ENCODE results near the gene ECHS1. TPM values are rescaled to one million over a fixed set of nuclear protein-coding genes. Genes with fewer than 3 reads are reported as not detected.

The ECHS1 gene
- polyA plus RNA-seq, 3 donors, result 34.6 to 102 (median 85.1) TPM

DNA sequence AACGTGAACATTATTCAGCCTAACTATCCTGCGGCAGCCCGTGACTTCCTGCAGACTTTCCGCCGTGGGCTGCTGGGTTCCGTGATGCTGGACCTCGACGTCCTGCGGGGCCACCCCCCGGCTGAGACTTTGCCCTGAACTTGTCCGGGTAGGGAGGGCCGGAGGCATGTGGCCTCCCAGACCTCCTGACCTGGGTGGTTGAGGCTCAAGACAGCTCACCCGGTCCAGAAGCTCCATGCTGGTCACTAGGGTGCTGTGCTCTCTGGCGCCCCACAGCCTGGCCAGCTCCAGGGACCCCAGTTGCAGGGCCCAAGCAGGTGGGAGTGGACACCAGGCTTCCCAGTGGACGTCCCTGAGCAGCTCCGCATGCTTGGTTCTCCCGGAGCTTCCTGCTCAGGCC is 46.9 kb upstream of the ECHS1 start:
- Mint-ChIP-seq H3K4me3 (no peak overlapping the region), H3K9me3 (peaks cover 2 to 16% (median 10%) of the 10 kb centered on the region in 7 donors), H3K4me1 (no peaks in the 10 kb centered on the region), H3K27ac (peak overlapping the region in 1 of 7 donors; percentile 62), H3K27me3 (ENCODE audit: low read depth in 3 of 3) (peaks cover 20 to 28% (median 26%) of the 10 kb centered on the region in 3 donors), H3K36me3 (peaks cover 15 to 40% of the 10 kb centered on the region in 2 donors)
- no peak overlapping the region for H3K27ac ChIP-seq (ENCODE audit: low read depth in 1 of 2, low read length in 2 of 2)
- no peaks in the 10 kb centered on the region for H3K79me2 ChIP-seq (ENCODE audit: insufficient read depth, low read length)
- H3K9ac ChIP-seq (ENCODE audit: insufficient read depth, low read length, poor library complexity, severe bottlenecking), result no peak overlapping the region
- intact Hi-C loops (cut with micrococcal nuclease), result loop anchor here in 1 of 2 donors (5.0 kb wide), 1 partner anchor 147 kb away; the partner anchor contains the start of gene SYCE1
- peaks cover 9% of the 10 kb centered on the region for H4K20me1 ChIP-seq (ENCODE audit: insufficient read depth, low read length)
- H3K36me3 ChIP-seq (replicated peaks in 1 of 2; ENCODE audit: control insufficient read depth in 1 of 2, insufficient read depth in 2 of 2, low read length in 2 of 2), result peaks cover 6 to 22% of the 10 kb centered on the region in 2 donors
- H3K4me2 ChIP-seq (replicated peaks; ENCODE audit: extremely low read depth, low read length, poor library complexity, severe bottlenecking), result no peak overlapping the region
- 98% methylated on average over 17 of the region's 17 CpGs for WGBS (ENCODE audit: insufficient coverage)
- DNase-seq, result peak in 1 of 3 donors; percentile 2
- TF ChIP-seq, protein P1, sequence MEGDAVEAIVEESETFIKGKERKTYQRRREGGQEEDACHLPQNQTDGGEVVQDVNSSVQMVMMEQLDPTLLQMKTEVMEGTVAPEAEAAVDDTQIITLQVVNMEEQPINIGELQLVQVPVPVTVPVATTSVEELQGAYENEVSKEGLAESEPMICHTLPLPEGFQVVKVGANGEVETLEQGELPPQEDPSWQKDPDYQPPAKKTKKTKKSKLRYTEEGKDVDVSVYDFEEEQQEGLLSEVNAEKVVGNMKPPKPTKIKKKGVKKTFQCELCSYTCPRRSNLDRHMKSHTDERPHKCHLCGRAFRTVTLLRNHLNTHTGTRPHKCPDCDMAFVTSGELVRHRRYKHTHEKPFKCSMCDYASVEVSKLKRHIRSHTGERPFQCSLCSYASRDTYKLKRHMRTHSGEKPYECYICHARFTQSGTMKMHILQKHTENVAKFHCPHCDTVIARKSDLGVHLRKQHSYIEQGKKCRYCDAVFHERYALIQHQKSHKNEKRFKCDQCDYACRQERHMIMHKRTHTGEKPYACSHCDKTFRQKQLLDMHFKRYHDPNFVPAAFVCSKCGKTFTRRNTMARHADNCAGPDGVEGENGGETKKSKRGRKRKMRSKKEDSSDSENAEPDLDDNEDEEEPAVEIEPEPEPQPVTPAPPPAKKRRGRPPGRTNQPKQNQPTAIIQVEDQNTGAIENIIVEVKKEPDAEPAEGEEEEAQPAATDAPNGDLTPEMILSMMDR (IDR thresholded peaks at IDR 0.05), result no peak
- no peak overlapping the region for H3K4me3 ChIP-seq (replicated peaks in 1 of 3; ENCODE audit: low read depth in 2 of 3, low read length in 3 of 3)
- H3K9me3 ChIP-seq (replicated peaks in 1 of 2; ENCODE audit: control insufficient read depth in 1 of 2, insufficient read depth in 1 of 2, low read length in 2 of 2), result peaks cover 0 to 4% of the 10 kb centered on the region in 2 donors
- H3K4me1 ChIP-seq (ENCODE audit: control insufficient read depth in 1 of 2, insufficient read depth in 2 of 2, low read length in 2 of 2), result peaks cover 0 to 4% of the 10 kb centered on the region in 2 donors
- no peak overlapping the region for H2AFZ ChIP-seq (ENCODE audit: insufficient read depth, low read depth, low read length, poor library complexity, severe bottlenecking)
- H3K27me3 ChIP-seq (ENCODE audit: control insufficient read depth in 2 of 2, insufficient read depth in 2 of 2, low read length in 2 of 2), result peaks cover 0 to 22% of the 10 kb centered on the region in 2 donors

DNA sequence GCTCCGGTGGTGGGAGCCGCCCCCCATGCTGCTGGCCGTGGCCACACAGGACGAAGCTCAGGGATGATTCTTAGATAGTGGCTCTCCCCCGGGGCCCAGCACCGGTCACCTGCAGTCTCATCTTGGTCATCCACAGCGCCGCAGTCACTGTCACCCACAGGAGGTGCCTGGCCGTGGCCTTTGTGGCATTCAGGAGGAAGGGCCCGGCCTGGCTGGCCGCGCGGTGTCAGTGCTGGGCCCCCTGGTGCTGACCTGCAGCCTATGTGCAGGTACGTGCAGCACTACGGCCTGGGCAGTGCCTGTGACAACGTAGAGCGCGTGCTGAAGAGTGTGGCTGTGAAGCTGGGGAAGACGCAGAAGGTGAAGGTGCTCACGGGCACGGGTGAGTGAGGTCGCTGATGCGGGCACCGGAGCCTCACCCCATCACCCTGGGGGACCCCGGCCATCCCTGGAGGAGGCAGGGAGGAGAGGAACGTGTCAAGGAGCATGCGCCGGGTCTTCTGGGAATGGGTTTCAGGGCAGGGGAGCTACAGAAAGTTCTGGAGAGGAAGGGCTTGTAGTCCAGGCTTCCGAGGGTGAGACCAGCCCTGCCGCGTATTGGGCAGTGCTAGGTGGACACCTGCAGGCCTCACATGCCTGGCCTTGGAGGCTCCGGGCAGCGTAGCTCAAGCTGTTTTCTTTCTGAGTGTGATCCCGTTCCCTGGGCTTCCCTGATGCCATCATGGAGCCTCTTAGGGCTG is 46.2 kb upstream of the ECHS1 start:
- H3K27ac Mint-ChIP-seq, result no peak overlapping the region
- no peak overlapping the region for H2AFZ ChIP-seq (ENCODE audit: insufficient read depth, low read depth, low read length, poor library complexity, severe bottlenecking)
- H3K36me3 ChIP-seq (replicated peaks in 1 of 2; ENCODE audit: control insufficient read depth in 1 of 2, insufficient read depth in 2 of 2, low read length in 2 of 2), result peaks cover 7 to 23% of the 10 kb centered on the region in 2 donors
- peaks cover 20 to 46% of the 10 kb centered on the region in 2 donors for H3K36me3 Mint-ChIP-seq
- peak in 1 of 3 donors; percentile 2 for DNase-seq
- peaks cover 8 to 23% (median 14%) of the 10 kb centered on the region in 7 donors for H3K9me3 Mint-ChIP-seq
- WGBS (ENCODE audit: insufficient coverage), result 93% methylated on average over 30 of the region's 34 CpGs
- no peaks in the 10 kb centered on the region for H3K4me1 Mint-ChIP-seq
- H3K4me2 ChIP-seq (replicated peaks; ENCODE audit: extremely low read depth, low read length, poor library complexity, severe bottlenecking), result no peak overlapping the region
- H3K27me3 Mint-ChIP-seq (ENCODE audit: low read depth in 3 of 3), result peaks cover 21 to 27% (median 26%) of the 10 kb centered on the region in 3 donors
- peaks cover 9% of the 10 kb centered on the region for H4K20me1 ChIP-seq (ENCODE audit: insufficient read depth, low read length)
- no peak overlapping the region for H3K27ac ChIP-seq (ENCODE audit: low read depth in 1 of 2, low read length in 2 of 2)
- peaks cover 0 to 4% of the 10 kb centered on the region in 2 donors for H3K4me1 ChIP-seq (ENCODE audit: control insufficient read depth in 1 of 2, insufficient read depth in 2 of 2, low read length in 2 of 2)
- peaks cover 0 to 7% of the 10 kb centered on the region in 2 donors for H3K9me3 ChIP-seq (replicated peaks in 1 of 2; ENCODE audit: control insufficient read depth in 1 of 2, insufficient read depth in 1 of 2, low read length in 2 of 2)
- H3K9ac ChIP-seq (ENCODE audit: insufficient read depth, low read length, poor library complexity, severe bottlenecking), result no peak overlapping the region
- H3K27me3 ChIP-seq (ENCODE audit: control insufficient read depth in 2 of 2, insufficient read depth in 2 of 2, low read length in 2 of 2), result peaks cover 0 to 21% of the 10 kb centered on the region in 2 donors
- H3K4me3 Mint-ChIP-seq, result no peak overlapping the region
- intact Hi-C loops (cut with micrococcal nuclease), result no loop called here
- H3K4me3 ChIP-seq (replicated peaks in 1 of 3; ENCODE audit: low read depth in 2 of 3, low read length in 3 of 3), result no peak overlapping the region
- no peaks in the 10 kb centered on the region for H3K79me2 ChIP-seq (ENCODE audit: insufficient read depth, low read length)
- TF ChIP-seq, protein P1 (IDR thresholded peaks at IDR 0.05), result no peak

All from CD14-positive monocyte (primary cell).